NOMO-1 treated with dmso at 0.1 percent for 144 hours (cell line): ENCODE results near the gene AGMO.

ENCODE experiments used
- DNase-seq: peaks from one replicate; lab custom pipeline; 2025; ENCODE audit not compliant: unreplicated experiment; lab: John Stamatoyannopoulos, UW

AGMO gene

GRCh38 chr7:15561835-15562234 is at the start of gene AGMO:
Gene AGMO (minus strand): TSS chr7:15562015.
- DNase-seq: no peak

GRCh38 chr7:15610503-15610902 is 48.7 kb upstream of the AGMO start:
- no peak for DNase-seq

GRCh38 chr7:15609287-15609686 is 47.5 kb upstream of the AGMO start:
- no peak for DNase-seq

- no peak for DNase-seq
Observed at GRCh38 chr7:15607529-15608210, 45.9 kb upstream of the AGMO start.

- DNase-seq: no peak
Observed at GRCh38 chr7:15606561-15606960, 44.7 kb upstream of the AGMO start.

GRCh38 chr7:15604166-15604565 is 42.4 kb upstream of the AGMO start:
- no peak for DNase-seq

GRCh38 chr7:15603124-15603523 is 41.3 kb upstream of the AGMO start:
- DNase-seq: no peak

GRCh38 chr7:15602236-15602635 is 40.4 kb upstream of the AGMO start:
- DNase-seq: no peak

GRCh38 chr7:15601175-15601574 is 39.4 kb upstream of the AGMO start:
- DNase-seq: no peak

GRCh38 chr7:15600298-15600697 is 38.5 kb upstream of the AGMO start:
- DNase-seq: no peak

- no peak for DNase-seq
Observed at GRCh38 chr7:15594461-15594860, 32.6 kb upstream of the AGMO start.

GRCh38 chr7:15593382-15593781 is 31.6 kb upstream of the AGMO start:
- no peak for DNase-seq

GRCh38 chr7:15586266-15586665 is 24.5 kb upstream of the AGMO start:
- no peak for DNase-seq

GRCh38 chr7:15584575-15584974 is 22.8 kb upstream of the AGMO start:
- DNase-seq: no peak

GRCh38 chr7:15582773-15583172 is 21.0 kb upstream of the AGMO start:
- no peak for DNase-seq

GRCh38 chr7:15581352-15581951 is 19.6 kb upstream of the AGMO start:
- DNase-seq: no peak

- no peak for DNase-seq
Observed at GRCh38 chr7:15580604-15581351, 19.0 kb upstream of the AGMO start.

GRCh38 chr7:15577600-15577999 is 15.8 kb upstream of the AGMO start:
- DNase-seq: no peak

- no peak for DNase-seq
Observed at GRCh38 chr7:15571301-15571878, 9.6 kb upstream of the AGMO start.

- DNase-seq: no peak
Observed at GRCh38 chr7:15567652-15568051, 5.8 kb upstream of the AGMO start.

GRCh38 chr7:15567036-15567435 is 5.2 kb upstream of the AGMO start:
- no peak for DNase-seq

- no peak for DNase-seq
Observed at GRCh38 chr7:15566476-15566875, 4.7 kb upstream of the AGMO start.
